HFFc6 (cell line): Measurements from ENCODE around the gene ATXN7L1. TPM values are rescaled to one million over a fixed set of nuclear protein-coding genes. Genes with fewer than 3 reads are reported as not detected.

Experiments
- DNase-seq: peaks from one replicate; pipeline ENCODE4 v3.0.0-alpha.2; 2018
- H3K27ac Mint-ChIP-seq: 2 replicates; pipeline ENCODE4 v1.8.0; 2020; ENCODE audit warnings: mild to moderate bottlenecking, mixed read lengths
- H3K27me3 Mint-ChIP-seq: 2 replicates; pipeline ENCODE4 v1.8.0; 2021; ENCODE audit warnings: mild to moderate bottlenecking, moderate library complexity, mixed read lengths; ENCODE audit not compliant: insufficient read depth
- H3K36me3 Mint-ChIP-seq: 2 replicates; pipeline ENCODE4 v1.8.0; 2021; ENCODE audit warnings: low read depth, mixed read lengths
- H3K4me1 Mint-ChIP-seq: 2 replicates; pipeline ENCODE4 v1.8.0; 2020; ENCODE audit warnings: low read depth, mixed read lengths
- H3K4me3 Mint-ChIP-seq: 2 replicates; pipeline ENCODE4 v1.8.0; 2020; ENCODE audit warnings: mild to moderate bottlenecking, moderate library complexity, mixed read lengths
- H3K9me3 Mint-ChIP-seq: 2 replicates; pipeline ENCODE4 v1.8.0; 2020; ENCODE audit warnings: mild to moderate bottlenecking, mixed read lengths
- total RNA-seq, 6 experiments: library from RNA; stranded (reverse); fragmentation: NEBNext Ultra II Directional; extraction: Animal tissue kit (Norgen Biotek cat#: 25700); gene quantifications; 2 replicates in 1 of 6; 3 replicates in 5 of 6; pipeline ENCODE4 v1.2.3, GENCODE V29; 2021
- TF ChIP-seq, protein P1 (sequence below): fragments of 200-600 bp; sonication (generic); IDR thresholded peaks from 2 replicates; pipeline ENCODE4 v1.5.0; 2021; ENCODE audit warnings: antibody characterized with exemption, mild to moderate bottlenecking

ATXN7L1 gene
- total RNA-seq, 6 experiments from 2014 or later: 8.4 to 11.4 (median 9.8) TPM

DNA sequence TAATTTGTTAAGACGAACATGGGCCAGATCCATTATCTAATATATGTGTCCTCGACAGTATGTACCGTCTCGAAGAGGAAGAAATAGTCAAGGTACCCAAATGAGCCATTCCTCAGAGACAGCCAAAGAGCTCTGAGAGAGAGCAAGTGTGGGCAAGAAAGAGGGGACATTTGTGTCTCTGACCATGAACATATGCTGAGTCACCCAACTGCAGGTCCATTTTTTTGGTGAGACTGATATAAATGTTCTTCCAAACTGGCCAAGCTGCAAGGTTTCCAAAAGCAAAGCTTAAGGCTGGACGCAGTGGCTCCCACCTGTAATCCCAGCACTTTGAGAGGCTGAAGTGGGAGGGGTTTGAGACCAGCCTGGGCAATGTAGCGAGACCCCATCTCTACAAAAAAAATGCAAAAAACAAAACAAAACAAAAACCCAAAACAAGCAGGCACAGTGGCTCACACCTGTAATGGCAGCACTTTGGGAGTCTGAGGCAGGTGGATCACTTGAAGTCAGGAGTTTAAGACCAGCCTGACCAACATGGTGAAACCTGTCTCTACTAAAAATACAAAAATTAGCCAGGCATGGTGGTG lies 26.0 kb upstream of the ATXN7L1 start:
- Mint-ChIP-seq H3K9me3 (no peaks in the 10 kb centered on the region), H3K27me3 (peaks cover 1% of the 10 kb centered on the region), H3K27ac (no peak overlapping the region), H3K4me3 (no peak overlapping the region), H3K36me3 (no peaks in the 10 kb centered on the region), H3K4me1 (peaks cover 10% of the 10 kb centered on the region; the same call in 1 of the 2 replicates)
- TF ChIP-seq, protein P1, sequence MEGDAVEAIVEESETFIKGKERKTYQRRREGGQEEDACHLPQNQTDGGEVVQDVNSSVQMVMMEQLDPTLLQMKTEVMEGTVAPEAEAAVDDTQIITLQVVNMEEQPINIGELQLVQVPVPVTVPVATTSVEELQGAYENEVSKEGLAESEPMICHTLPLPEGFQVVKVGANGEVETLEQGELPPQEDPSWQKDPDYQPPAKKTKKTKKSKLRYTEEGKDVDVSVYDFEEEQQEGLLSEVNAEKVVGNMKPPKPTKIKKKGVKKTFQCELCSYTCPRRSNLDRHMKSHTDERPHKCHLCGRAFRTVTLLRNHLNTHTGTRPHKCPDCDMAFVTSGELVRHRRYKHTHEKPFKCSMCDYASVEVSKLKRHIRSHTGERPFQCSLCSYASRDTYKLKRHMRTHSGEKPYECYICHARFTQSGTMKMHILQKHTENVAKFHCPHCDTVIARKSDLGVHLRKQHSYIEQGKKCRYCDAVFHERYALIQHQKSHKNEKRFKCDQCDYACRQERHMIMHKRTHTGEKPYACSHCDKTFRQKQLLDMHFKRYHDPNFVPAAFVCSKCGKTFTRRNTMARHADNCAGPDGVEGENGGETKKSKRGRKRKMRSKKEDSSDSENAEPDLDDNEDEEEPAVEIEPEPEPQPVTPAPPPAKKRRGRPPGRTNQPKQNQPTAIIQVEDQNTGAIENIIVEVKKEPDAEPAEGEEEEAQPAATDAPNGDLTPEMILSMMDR: no peak
- DNase-seq: no peak

DNA sequence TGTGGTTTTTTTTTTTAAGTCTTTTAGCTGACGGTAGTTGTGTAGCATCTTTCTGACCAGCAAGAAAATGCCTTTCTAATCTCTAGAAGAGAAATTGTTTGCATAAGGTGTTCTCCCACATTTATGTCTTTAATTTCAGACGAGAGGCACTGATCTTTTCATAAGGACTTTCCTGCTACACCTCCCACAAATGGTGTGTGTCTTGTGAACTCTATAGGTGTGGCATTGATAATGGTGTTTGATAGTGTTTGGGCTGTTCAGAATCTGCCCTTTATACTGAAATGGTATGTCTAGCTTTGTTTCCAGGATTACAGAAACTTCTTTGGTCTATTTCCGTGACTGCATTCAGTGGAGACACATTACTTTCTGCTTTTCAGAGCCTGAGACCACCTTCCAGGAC lies 21.6 kb upstream of the ATXN7L1 start:
- H3K4me3 Mint-ChIP-seq: no peak overlapping the region
- H3K9me3 Mint-ChIP-seq: no peaks in the 10 kb centered on the region
- H3K4me1 Mint-ChIP-seq: no peaks in the 10 kb centered on the region
- H3K27ac Mint-ChIP-seq: no peak overlapping the region
- no peaks in the 10 kb centered on the region for H3K36me3 Mint-ChIP-seq
- TF ChIP-seq, protein P1: no peak
- no peaks in the 10 kb centered on the region for H3K27me3 Mint-ChIP-seq
- no peak for DNase-seq

DNA sequence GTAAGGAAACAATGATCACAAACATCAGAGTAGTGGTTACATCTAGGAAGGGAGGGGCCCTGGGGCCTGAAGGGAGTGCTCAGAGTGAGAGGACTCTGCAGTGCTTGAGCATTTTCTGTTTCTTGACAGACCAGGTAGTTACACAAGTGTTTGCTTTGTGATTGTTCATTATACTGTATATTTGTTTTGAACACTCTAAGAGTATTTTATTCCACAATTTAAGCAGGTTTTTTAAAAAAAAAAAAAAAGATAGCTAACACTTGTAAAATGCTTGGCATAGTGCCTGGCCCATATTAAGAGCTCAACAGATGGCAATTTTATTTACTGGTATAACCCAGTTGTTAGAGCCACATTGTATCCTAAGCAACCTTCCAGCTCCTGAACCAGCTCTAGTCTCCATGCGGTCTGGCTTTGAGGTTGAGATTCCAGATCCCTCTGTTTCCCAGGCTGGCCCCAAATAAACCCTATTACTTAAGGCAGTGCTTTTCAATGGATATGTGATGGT lies 20.1 kb upstream of the ATXN7L1 start:
- no peaks in the 10 kb centered on the region for H3K4me1 Mint-ChIP-seq
- TF ChIP-seq, protein P1: no peak
- no peaks in the 10 kb centered on the region for H3K36me3 Mint-ChIP-seq
- no peak overlapping the region for H3K27ac Mint-ChIP-seq
- no peak overlapping the region for H3K4me3 Mint-ChIP-seq
- H3K27me3 Mint-ChIP-seq: no peaks in the 10 kb centered on the region
- no peaks in the 10 kb centered on the region for H3K9me3 Mint-ChIP-seq
- DNase-seq: no peak

DNA sequence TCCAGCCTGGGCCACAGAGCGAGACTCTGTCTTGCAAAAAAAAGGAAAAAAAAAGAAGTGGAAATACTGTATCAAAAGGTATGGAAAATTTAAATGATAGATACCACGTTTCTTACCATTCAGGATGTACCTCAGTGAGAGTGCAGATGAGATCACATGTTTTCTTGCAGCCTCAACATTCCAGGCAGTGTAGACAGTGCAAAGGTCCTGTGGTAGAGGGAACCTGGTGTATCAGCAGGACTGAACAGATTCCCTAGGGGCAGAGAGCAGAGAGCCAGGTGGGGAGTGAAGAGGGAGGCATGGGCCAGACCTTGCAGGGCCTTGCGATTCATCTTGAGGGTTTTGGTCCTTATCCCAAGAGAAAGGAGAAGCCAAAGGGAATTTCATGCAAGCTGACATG lies 17.7 kb upstream of the ATXN7L1 start:
- H3K27me3 Mint-ChIP-seq: no peaks in the 10 kb centered on the region
- no peak overlapping the region for H3K27ac Mint-ChIP-seq
- no peak overlapping the region for H3K4me3 Mint-ChIP-seq
- no peak for DNase-seq
- no peaks in the 10 kb centered on the region for H3K9me3 Mint-ChIP-seq
- TF ChIP-seq, protein P1: no peak
- H3K36me3 Mint-ChIP-seq: no peaks in the 10 kb centered on the region
- no peaks in the 10 kb centered on the region for H3K4me1 Mint-ChIP-seq

DNA sequence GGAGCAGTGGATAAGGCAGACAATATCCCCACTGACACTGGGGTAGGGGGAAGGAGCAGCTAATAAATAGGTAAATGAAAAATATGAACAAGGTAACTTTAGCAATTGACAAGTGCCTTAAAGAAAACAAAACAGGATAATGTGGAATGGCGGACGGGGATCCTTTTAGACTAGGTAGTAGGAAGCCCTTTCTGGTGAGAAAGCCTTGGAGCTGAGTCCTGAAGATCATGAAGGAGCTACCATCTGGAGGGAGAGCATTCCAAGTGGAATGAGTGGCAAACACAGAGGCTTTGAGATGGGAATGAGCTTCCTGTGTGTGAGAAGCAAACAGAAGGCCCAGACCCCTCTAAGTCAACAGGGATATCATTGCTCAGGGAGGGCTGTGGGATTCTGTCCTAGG lies 16.0 kb upstream of the ATXN7L1 start:
- no peaks in the 10 kb centered on the region for H3K36me3 Mint-ChIP-seq
- no peaks in the 10 kb centered on the region for H3K27me3 Mint-ChIP-seq
- H3K4me3 Mint-ChIP-seq: no peak overlapping the region
- DNase-seq: no peak
- TF ChIP-seq, protein P1: no peak
- no peaks in the 10 kb centered on the region for H3K4me1 Mint-ChIP-seq
- no peak overlapping the region for H3K27ac Mint-ChIP-seq
- no peaks in the 10 kb centered on the region for H3K9me3 Mint-ChIP-seq
